ENCODE results near the gene RELL2.
A peak's percentile ranks its signal among the peaks of the same experiment; 100 is the strongest.

Gene RELL2

DNA sequence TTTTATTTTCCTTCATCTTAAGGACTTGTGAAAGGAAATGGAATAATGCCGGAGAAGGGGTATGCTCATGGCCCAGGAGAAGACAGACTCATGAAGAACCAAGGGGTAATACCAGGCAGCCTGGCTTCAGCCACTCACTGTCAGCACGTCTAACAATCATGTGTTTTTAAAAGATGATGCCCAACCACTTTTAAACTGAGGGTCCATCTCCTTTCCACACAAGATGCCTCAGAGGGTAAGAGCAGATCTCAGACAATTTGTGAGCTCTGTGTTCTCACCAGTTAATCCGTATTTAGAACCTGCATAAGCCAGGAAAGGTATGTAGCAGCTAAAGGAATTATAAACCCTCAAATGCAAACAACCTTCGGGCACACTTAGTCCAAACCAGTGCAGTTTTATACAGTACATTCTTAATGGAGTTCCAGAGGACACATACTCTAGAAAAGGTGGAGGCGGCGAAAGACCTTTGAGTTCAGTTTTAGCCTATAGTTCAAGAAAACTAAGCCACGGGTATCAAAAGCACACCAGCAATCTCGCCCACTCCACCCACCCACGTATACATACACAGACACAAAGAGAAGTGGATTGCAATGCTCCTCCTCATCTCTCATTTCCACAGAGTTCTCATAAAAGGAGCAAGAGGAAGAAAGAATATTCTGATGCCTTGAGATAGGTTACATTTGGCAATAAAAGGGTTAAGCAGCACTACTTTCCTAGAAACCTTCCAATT is 20.6 kb upstream of the RELL2 start:
- TF ChIP-seq, protein P1, sequence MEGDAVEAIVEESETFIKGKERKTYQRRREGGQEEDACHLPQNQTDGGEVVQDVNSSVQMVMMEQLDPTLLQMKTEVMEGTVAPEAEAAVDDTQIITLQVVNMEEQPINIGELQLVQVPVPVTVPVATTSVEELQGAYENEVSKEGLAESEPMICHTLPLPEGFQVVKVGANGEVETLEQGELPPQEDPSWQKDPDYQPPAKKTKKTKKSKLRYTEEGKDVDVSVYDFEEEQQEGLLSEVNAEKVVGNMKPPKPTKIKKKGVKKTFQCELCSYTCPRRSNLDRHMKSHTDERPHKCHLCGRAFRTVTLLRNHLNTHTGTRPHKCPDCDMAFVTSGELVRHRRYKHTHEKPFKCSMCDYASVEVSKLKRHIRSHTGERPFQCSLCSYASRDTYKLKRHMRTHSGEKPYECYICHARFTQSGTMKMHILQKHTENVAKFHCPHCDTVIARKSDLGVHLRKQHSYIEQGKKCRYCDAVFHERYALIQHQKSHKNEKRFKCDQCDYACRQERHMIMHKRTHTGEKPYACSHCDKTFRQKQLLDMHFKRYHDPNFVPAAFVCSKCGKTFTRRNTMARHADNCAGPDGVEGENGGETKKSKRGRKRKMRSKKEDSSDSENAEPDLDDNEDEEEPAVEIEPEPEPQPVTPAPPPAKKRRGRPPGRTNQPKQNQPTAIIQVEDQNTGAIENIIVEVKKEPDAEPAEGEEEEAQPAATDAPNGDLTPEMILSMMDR (IDR thresholded peaks at IDR 0.05): no peak

DNA sequence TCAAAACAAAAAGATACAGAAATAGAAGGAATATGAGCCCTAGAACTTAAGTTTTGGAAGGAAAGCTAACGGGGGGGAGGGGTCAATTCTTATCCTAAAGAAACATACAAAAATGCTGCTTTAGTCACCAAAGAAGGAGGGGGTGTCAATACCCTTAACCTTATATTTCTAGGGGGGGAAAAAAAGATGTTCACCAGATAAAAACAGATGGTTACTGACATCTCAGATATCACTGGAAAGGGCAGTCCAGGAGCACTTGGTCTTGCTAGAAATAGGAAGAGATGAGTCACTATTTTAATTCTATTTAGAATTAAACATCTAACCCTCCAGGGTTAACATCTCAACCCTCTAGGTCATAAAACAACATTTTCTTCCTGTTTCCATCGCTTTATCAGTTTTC is 19.7 kb upstream of the RELL2 start:
- TF ChIP-seq, protein P1 (IDR thresholded peaks at IDR 0.05): no peak

DNA sequence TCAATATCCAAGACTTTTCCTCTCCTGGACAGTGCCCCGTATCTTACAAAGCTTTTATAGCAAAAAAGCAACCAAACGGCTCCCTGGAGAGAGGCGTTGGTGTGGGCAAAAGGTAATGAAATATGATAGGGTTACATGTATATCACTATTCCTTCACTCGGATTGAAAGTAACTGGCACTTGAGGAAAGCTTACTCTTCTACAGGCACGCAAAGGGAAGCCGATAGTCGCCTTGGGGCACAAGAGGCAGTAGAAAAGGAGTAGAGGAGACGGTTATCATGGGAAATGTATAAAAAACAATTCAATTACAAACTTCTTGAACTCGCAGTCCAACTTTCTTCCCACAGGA is 19.1 kb upstream of the RELL2 start:
- TF ChIP-seq, protein P1 (IDR thresholded peaks at IDR 0.05): no peak

DNA sequence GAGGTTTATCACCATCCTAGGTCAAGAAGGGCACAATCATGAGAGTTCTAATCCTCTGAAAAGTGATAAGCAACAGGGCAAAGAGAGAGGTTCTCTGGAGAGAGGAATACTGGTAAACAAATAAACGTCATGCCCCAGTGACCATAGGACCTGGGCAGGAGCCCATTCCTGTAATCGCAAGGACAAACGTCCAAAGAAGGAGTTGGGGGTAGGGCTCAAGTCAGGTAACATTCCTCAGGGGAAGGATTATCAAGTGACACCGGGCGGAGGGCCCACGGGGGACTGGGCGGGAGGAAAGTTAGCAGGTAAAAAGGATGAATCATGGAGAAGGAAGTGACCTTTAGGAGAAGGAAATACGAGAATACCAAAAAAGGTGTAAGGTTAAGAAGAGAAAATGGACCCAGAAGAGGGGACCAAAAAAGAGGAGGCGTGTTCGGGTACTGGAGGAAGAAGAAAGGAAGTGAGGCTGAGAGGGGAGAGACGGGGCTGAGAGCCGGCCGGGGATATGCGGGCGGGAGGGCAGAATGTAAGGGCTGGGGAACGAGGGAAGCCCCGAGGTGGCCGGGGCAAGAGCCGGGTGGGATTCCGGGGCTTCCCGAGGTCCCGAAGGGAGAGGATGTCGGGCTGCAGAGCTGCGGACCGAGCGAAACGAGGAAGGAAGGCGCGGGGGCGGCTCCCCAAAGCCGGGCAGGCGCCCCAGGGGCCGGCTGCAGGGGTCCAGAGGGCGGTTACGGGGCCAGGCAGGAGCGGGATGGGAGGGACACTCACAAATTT is 18.6 kb upstream of the RELL2 start:
- TF ChIP-seq, protein P1 (IDR thresholded peaks at IDR 0.05): no peak

DNA sequence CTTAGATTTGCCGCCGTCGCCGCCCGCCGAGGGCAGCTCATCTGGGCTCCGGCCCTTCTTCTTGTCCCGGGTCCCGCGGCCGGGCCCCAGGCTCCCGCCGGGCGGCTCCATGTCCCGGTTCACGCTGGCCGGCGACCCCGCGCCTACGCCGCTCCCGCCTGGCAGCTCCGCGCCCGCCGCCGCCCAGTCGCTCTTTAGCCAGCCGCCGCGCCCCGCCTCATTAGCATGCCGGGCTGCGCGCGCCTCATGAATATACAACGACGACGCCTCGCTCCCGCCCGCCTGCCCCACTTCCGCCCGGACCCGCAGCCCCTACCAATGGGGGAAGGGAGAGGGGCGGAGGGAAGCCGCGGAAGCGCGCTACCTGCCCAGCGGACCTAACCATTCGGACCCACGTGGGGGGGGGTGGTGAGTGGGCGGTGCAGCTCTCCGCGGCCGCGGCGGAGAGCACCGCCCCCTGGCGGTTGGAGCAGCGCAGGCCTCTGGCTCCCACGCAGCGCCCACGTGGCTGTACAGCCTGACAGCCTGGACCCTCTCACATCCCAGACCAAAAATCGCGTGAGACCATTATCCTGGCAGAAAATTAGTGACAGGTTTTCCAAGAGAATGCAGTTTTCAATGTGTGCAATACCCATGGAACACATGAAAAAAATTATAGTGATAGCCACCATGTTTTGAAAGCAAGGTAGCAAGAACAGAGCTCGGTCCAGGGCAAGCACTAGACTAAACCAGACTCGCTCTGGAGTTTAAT is 17.8 kb upstream of the RELL2 start, which contains the start of gene DIAPH1:
DIAPH1 (minus strand) TSS at position 197 of the 751 bp plus-strand sequence; CDS start at position 111, 86 bp downstream.
- TF ChIP-seq, protein P1 (IDR thresholded peaks at IDR 0.05): peak; percentile 97

DNA sequence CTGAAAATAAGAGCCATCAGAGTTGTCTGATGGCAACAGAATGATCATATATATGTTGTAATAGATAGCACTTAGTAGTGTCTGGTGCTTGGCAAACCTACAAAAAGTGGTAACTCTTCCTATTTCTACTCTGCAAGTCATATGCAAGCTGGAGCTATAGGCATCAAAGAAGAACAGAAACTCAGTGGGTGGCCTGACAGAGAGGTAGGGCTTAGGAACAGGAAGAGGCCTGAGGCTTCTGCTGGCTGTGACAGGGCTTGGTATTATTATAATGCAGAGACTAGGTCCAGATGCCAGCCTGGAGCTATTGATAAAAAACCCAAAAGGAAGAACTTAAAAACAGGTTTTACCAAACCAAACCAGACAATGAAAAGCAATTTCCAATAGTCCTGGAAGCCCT is 13.6 kb upstream of the RELL2 start:
- TF ChIP-seq, protein P1 (IDR thresholded peaks at IDR 0.05): no peak

DNA sequence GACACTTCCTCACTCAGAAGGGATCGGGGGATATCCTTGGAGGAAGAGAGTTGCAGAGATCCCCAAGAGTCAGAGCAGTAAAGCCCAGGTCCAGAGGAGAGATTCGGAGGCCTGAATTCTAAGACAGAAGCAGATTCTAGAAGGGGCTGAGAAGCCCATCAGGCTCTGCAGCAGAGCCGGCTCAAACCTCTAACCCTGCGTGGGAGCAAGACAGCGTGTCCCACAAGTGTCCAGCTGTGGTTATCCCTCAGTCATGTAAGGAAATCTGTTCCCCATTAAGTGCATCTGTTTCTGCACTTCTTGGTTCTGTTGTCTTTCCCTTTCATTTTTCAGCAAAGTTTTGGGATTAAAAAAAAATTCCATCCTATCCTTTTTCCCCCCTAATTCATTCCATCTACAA is 13.2 kb upstream of the RELL2 start:
- TF ChIP-seq, protein P1 (IDR thresholded peaks at IDR 0.05): no peak

Data from LNCAP (cell line).